ENCODE data around the gene BTBD2. TPM values are rescaled to one million over a fixed set of nuclear protein-coding genes. Genes with fewer than 3 reads are reported as not detected.

Gene BTBD2
- total and polyA plus RNA-seq, 2 experiments from 2014 or later = 23.8 to 130 TPM

- Histone ChIP-seq H3K27ac (ENCODE audit: low read depth) (no peak overlapping the region), H3K36me3 (ENCODE audit: insufficient read depth) (no peaks in the 10 kb centered on the region), H3K4me2 (no peak overlapping the region), H3K27me3 (ENCODE audit: insufficient read depth) (peaks cover 3% of the 10 kb centered on the region; the same call in 1 of the 2 replicates), H3K4me3 (no peak overlapping the region), H2AFZ (no peak overlapping the region), H4K20me1 (replicated peaks; ENCODE audit: insufficient read depth) (no peaks in the 10 kb centered on the region; the same call in 1 of the 2 replicates), H3K4me1 (ENCODE audit: insufficient read depth) (peaks cover 8% of the 10 kb centered on the region; the same call in 1 of the 2 replicates), H3K9me2 (ENCODE audit: insufficient read depth) (no peaks in the 10 kb centered on the region), H3K79me2 (replicated peaks; ENCODE audit: insufficient read depth) (no peaks in the 10 kb centered on the region), H3F3A (replicated peaks; ENCODE audit: low read depth) (peaks cover 10% of the 10 kb centered on the region)
- Mint-ChIP-seq H3K36me3 (ENCODE audit: low read depth) (peaks cover 7% of the 10 kb centered on the region; the same call in 2 of the 3 replicates), H3K27ac (no peak overlapping the region; the same call in 1 of the 2 replicates), H3K27me3 (ENCODE audit: insufficient read depth, low read depth, poor library complexity) (peaks cover 24% of the 10 kb centered on the region), H3K4me1 (peaks cover 6% of the 10 kb centered on the region), H3K9me3 (peaks cover 18% of the 10 kb centered on the region), H3K4me3 (no peak overlapping the region)
- DNase-seq (ENCODE audit: low spot score) (no peak), ATAC-seq (no peak)
- TF ChIP-seq, protein P1, sequence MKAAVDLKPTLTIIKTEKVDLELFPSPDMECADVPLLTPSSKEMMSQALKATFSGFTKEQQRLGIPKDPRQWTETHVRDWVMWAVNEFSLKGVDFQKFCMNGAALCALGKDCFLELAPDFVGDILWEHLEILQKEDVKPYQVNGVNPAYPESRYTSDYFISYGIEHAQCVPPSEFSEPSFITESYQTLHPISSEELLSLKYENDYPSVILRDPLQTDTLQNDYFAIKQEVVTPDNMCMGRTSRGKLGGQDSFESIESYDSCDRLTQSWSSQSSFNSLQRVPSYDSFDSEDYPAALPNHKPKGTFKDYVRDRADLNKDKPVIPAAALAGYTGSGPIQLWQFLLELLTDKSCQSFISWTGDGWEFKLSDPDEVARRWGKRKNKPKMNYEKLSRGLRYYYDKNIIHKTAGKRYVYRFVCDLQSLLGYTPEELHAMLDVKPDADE (IDR thresholded peaks at IDR 0.05) = no peak
- TF ChIP-seq ZNF114 (CRISPR knock-in tag; IDR thresholded peaks at IDR 0.05) (no peak), JUNB (IDR thresholded peaks at IDR 0.05; ENCODE audit: unreplicated experiment) (no peak), EZH2phosphoT487 (IDR thresholded peaks at IDR 0.05; ENCODE audit: unreplicated experiment) (no peak), POLR2AphosphoS5 (IDR thresholded peaks at IDR 0.05; ENCODE audit: low read depth) (no peak), ZNF331 (CRISPR knock-in tag; IDR thresholded peaks at IDR 0.05; ENCODE audit: low read depth) (no peak), STAT1 (IDR thresholded peaks at IDR 0.05; ENCODE audit: unreplicated experiment) (no peak), NANOG (IDR thresholded peaks at IDR 0.05; ENCODE audit: borderline replicate concordance) (no peak), CREB1 (CRISPR knock-in tag; IDR thresholded peaks at IDR 0.05; ENCODE audit: low read depth) (no peak), EZH2 (IDR thresholded peaks at IDR 0.05; ENCODE audit: low read depth, unreplicated experiment) (no peak), ZNF462 (CRISPR knock-in tag; IDR thresholded peaks at IDR 0.05) (no peak)
- TF ChIP-seq, protein P2, sequence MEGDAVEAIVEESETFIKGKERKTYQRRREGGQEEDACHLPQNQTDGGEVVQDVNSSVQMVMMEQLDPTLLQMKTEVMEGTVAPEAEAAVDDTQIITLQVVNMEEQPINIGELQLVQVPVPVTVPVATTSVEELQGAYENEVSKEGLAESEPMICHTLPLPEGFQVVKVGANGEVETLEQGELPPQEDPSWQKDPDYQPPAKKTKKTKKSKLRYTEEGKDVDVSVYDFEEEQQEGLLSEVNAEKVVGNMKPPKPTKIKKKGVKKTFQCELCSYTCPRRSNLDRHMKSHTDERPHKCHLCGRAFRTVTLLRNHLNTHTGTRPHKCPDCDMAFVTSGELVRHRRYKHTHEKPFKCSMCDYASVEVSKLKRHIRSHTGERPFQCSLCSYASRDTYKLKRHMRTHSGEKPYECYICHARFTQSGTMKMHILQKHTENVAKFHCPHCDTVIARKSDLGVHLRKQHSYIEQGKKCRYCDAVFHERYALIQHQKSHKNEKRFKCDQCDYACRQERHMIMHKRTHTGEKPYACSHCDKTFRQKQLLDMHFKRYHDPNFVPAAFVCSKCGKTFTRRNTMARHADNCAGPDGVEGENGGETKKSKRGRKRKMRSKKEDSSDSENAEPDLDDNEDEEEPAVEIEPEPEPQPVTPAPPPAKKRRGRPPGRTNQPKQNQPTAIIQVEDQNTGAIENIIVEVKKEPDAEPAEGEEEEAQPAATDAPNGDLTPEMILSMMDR (conservative IDR thresholded peaks at IDR 0.05; ENCODE audit: low read depth in 2 of 2) = no peak
- TF ChIP-seq, protein P3, sequence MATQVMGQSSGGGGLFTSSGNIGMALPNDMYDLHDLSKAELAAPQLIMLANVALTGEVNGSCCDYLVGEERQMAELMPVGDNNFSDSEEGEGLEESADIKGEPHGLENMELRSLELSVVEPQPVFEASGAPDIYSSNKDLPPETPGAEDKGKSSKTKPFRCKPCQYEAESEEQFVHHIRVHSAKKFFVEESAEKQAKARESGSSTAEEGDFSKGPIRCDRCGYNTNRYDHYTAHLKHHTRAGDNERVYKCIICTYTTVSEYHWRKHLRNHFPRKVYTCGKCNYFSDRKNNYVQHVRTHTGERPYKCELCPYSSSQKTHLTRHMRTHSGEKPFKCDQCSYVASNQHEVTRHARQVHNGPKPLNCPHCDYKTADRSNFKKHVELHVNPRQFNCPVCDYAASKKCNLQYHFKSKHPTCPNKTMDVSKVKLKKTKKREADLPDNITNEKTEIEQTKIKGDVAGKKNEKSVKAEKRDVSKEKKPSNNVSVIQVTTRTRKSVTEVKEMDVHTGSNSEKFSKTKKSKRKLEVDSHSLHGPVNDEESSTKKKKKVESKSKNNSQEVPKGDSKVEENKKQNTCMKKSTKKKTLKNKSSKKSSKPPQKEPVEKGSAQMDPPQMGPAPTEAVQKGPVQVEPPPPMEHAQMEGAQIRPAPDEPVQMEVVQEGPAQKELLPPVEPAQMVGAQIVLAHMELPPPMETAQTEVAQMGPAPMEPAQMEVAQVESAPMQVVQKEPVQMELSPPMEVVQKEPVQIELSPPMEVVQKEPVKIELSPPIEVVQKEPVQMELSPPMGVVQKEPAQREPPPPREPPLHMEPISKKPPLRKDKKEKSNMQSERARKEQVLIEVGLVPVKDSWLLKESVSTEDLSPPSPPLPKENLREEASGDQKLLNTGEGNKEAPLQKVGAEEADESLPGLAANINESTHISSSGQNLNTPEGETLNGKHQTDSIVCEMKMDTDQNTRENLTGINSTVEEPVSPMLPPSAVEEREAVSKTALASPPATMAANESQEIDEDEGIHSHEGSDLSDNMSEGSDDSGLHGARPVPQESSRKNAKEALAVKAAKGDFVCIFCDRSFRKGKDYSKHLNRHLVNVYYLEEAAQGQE (IDR thresholded peaks at IDR 0.05; ENCODE audit: unreplicated experiment) = no peak
Measured at GRCh38 chr19:1936430-1936829, 79.1 kb downstream of the BTBD2 start.
